GM12891 (cell line): ENCODE data around the gene REX1BD.

Experiments
- POLR2A ChIP-seq: IDR thresholded peaks from 2 replicates; pipeline ENCODE4 v1.6.1; 2011; ENCODE audit warnings: low read depth, low read length, control low read depth
- POLR2AphosphoS5 ChIP-seq: IDR thresholded peaks from 2 replicates; pipeline ENCODE4 v1.6.1; 2011; ENCODE audit warnings: low read depth, low read length, control low read depth
- POU2F2 ChIP-seq: IDR thresholded peaks from 2 replicates; pipeline ENCODE4 v1.6.1; 2011; ENCODE audit warnings: low read depth, mild to moderate bottlenecking, control low read depth, low read length, moderate library complexity
- SPI1 ChIP-seq: IDR thresholded peaks from 2 replicates; pipeline ENCODE4 v1.6.1; 2011; ENCODE audit warnings: low read depth, low read length, control low read depth
- TAF1 ChIP-seq: IDR thresholded peaks from 2 replicates; pipeline ENCODE4 v1.6.1; 2011; ENCODE audit warnings: low read depth, low read length, control low read depth

DNA sequence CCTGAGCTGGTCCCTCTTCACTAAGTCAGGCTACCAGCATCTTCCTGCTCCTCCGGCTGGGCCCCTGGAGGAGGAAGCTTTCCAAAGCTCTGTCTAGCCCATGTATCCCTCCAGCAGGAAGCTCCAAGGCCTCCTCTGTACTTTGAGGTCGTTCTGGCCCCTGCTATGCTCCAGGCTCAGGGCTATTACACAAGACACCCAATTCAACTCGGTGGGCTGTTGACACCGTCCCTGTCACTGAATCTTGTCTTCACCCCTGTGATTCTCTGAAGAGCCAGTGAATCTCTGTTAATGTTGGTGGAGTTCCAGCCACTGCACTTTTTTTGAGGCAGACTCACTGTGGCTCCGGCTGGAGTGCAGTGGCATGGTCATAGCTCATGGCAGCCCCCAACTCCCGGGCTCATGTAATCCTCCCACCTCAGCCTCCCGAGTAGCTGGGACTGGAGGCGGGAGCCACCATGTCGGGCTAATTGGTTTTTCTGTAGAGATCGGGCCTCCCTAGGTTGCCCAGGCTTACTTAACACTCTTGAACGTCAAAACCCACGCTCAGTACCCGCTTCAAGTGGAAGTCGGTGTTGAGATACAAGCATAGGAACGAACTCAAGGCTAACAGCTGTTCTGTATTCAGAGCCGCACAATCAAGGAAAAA is 512 bp upstream of the REX1BD start:
- TF ChIP-seq POLR2AphosphoS5 (no peak), SPI1 (no peak), POLR2A (no peak), TAF1 (no peak), POU2F2 (no peak)
